Astrocyte (in vitro differentiated cells and primary cell): Measurements from ENCODE around the gene SLC25A41. TPM values are rescaled to one million over a fixed set of nuclear protein-coding genes. Genes with fewer than 3 reads are reported as not detected.

ENCODE experiments used
- DNase-seq: peaks from one replicate; pipeline ENCODE4 v3.0.0-alpha.2; 2010; ENCODE audit warnings: low read depth
- FAIRE-seq: peaks from 2 replicates; lab custom pipeline; 2011; peaks lifted over from hg19 to GRCh38; lab: Jason Lieb, UNC
- H2AFZ ChIP-seq: 2 replicates; pipeline ENCODE4 v1.6.0; 2012; ENCODE audit warnings: low read depth, low read length, inconsistent platforms
- H3K27ac ChIP-seq: 2 replicates; pipeline ENCODE4 v1.5.1; 2011; ENCODE audit warnings: low read depth, low read length, inconsistent platforms
- H3K27me3 ChIP-seq: 2 replicates; pipeline ENCODE4 v1.6.0; 2011; ENCODE audit warnings: low read length, inconsistent platforms; ENCODE audit not compliant: insufficient read depth
- H3K36me3 ChIP-seq: 2 replicates; pipeline ENCODE4 v1.5.1; 2011; ENCODE audit warnings: low read length, inconsistent platforms; ENCODE audit not compliant: insufficient read depth
- H3K4me1 ChIP-seq: 2 replicates; pipeline ENCODE4 v1.5.1; 2011; ENCODE audit warnings: low read length, inconsistent platforms; ENCODE audit not compliant: insufficient read depth
- H3K4me2 ChIP-seq: 2 replicates; pipeline ENCODE4 v1.6.0; 2012; ENCODE audit warnings: low read length, inconsistent platforms
- H3K4me3 ChIP-seq: 2 replicates; pipeline ENCODE4 v1.5.1; 2011; ENCODE audit warnings: low read depth, mild to moderate bottlenecking, low read length, inconsistent platforms; ENCODE audit not compliant: insufficient read depth
- H3K79me2 ChIP-seq: 2 replicates; pipeline ENCODE4 v1.6.0; 2012; ENCODE audit warnings: mild to moderate bottlenecking, low read length, inconsistent platforms; ENCODE audit not compliant: insufficient read depth
- H3K9ac ChIP-seq: 2 replicates; pipeline ENCODE4 v1.6.0; 2012; ENCODE audit warnings: mild to moderate bottlenecking, low read length, inconsistent platforms
- H3K9me3 ChIP-seq: 2 replicates; pipeline ENCODE4 v1.5.1; 2012; ENCODE audit warnings: low read depth, mild to moderate bottlenecking, low read length, inconsistent platforms; ENCODE audit not compliant: insufficient read depth
- H4K20me1 ChIP-seq: 2 replicates; pipeline ENCODE4 v1.6.0; 2012; ENCODE audit warnings: low read length, inconsistent platforms; ENCODE audit not compliant: insufficient read depth
- H3K27ac Mint-ChIP-seq: one replicate; pipeline ENCODE4 v1.8.0; 2021; ENCODE audit warnings: mild to moderate bottlenecking, mixed read lengths; ENCODE audit not compliant: unreplicated experiment
- H3K27me3 Mint-ChIP-seq: one replicate; pipeline ENCODE4 v1.8.0; 2021; ENCODE audit warnings: low read depth, mixed read lengths; ENCODE audit not compliant: unreplicated experiment
- H3K36me3 Mint-ChIP-seq: one replicate; pipeline ENCODE4 v1.8.0; 2021; ENCODE audit warnings: low read depth, mixed read lengths; ENCODE audit not compliant: unreplicated experiment
- H3K4me1 Mint-ChIP-seq: one replicate; pipeline ENCODE4 v1.8.0; 2021; ENCODE audit warnings: low read depth, mixed read lengths; ENCODE audit not compliant: unreplicated experiment
- H3K4me3 Mint-ChIP-seq: one replicate; pipeline ENCODE4 v1.8.0; 2021; ENCODE audit warnings: mild to moderate bottlenecking, moderate library complexity, mixed read lengths; ENCODE audit not compliant: unreplicated experiment
- H3K9me3 Mint-ChIP-seq: one replicate; pipeline ENCODE4 v1.8.0; 2021; ENCODE audit warnings: mild to moderate bottlenecking, mixed read lengths; ENCODE audit not compliant: unreplicated experiment
- EZH2 ChIP-seq: IDR thresholded peaks from 2 replicates; pipeline ENCODE4 v1.6.1; 2012; ENCODE audit warnings: mild to moderate bottlenecking, low read length, inconsistent platforms; ENCODE audit not compliant: insufficient read depth
- total RNA-seq: library from RNA; stranded (reverse); gene quantifications from 2 replicates; pipeline ENCODE4 v1.2.1, GENCODE V29; 2021
- TF ChIP-seq, protein P1 (sequence below): IDR thresholded peaks from 2 replicates; pipeline ENCODE4 v1.5.1; 2011; ENCODE audit warnings: low read depth, mild to moderate bottlenecking, inconsistent platforms, low read length, moderate library complexity; ENCODE audit not compliant: insufficient read depth

The SLC25A41 gene
- total RNA-seq, 1 donor from 2014 or later = 0.75 TPM

DNA sequence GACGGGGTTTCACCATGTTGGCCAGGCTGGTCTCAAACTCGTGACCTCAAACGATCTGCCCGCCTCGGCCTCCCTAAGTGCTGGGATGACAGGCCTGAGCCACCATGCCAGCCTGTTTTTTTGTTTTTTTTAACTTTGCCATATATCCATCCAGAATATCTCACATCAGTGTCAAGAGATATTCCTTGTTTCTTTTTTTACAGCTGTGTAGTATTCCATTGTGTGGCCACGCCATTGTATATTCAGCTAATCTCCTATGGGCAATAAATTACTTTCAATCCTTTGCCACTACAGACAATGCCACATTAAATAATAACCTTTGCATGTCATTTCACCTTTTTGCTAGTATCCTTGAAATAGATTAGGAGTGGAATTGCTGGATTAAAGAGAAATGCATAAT is 24.2 kb downstream of the SLC25A41 start:
- no peaks in the 10 kb centered on the region for H3K36me3 Mint-ChIP-seq
- Histone ChIP-seq H3K27me3 (no peaks in the 10 kb centered on the region), H3K9me3 (no peaks in the 10 kb centered on the region), H3K4me3 (no peak overlapping the region), H3K27ac (no peak overlapping the region), H3K36me3 (no peaks in the 10 kb centered on the region), H4K20me1 (peaks cover 9% of the 10 kb centered on the region), H3K9ac (no peak overlapping the region), H3K4me1 (no peaks in the 10 kb centered on the region), H3K4me2 (no peak overlapping the region), H2AFZ (no peak overlapping the region), H3K79me2 (no peaks in the 10 kb centered on the region)
- no peak for TF ChIP-seq EZH2
- TF ChIP-seq, protein P1, sequence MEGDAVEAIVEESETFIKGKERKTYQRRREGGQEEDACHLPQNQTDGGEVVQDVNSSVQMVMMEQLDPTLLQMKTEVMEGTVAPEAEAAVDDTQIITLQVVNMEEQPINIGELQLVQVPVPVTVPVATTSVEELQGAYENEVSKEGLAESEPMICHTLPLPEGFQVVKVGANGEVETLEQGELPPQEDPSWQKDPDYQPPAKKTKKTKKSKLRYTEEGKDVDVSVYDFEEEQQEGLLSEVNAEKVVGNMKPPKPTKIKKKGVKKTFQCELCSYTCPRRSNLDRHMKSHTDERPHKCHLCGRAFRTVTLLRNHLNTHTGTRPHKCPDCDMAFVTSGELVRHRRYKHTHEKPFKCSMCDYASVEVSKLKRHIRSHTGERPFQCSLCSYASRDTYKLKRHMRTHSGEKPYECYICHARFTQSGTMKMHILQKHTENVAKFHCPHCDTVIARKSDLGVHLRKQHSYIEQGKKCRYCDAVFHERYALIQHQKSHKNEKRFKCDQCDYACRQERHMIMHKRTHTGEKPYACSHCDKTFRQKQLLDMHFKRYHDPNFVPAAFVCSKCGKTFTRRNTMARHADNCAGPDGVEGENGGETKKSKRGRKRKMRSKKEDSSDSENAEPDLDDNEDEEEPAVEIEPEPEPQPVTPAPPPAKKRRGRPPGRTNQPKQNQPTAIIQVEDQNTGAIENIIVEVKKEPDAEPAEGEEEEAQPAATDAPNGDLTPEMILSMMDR = no peak
- no peaks in the 10 kb centered on the region for H3K9me3 Mint-ChIP-seq
- FAIRE-seq (no peak), DNase-seq (no peak)
- H3K4me3 Mint-ChIP-seq = no peak overlapping the region
- no peak overlapping the region for H3K27ac Mint-ChIP-seq
- no peaks in the 10 kb centered on the region for H3K4me1 Mint-ChIP-seq
- H3K27me3 Mint-ChIP-seq = no peaks in the 10 kb centered on the region

DNA sequence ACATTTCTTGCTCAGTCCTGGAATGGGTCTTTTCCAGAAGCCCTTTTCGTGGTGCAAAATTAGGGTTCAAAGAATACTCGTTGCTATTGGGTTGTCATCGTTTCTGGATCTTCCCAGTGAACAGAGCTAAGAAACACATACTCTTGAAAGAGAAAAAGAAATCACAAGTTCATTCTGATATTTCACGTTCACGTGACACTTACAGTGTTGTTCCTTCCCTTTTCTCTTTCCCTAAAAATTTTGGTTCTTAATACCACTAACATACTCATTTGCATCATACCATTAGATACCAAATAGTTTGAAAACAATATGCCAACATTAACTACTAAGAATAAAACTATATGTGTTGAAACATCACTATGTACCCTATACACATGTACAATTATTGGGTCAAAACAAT is 27.2 kb downstream of the SLC25A41 start:
- H3K36me3 ChIP-seq = no peaks in the 10 kb centered on the region
- no peak overlapping the region for H3K27ac ChIP-seq
- no peaks in the 10 kb centered on the region for H3K27me3 ChIP-seq
- H2AFZ ChIP-seq = no peak overlapping the region
- DNase-seq = no peak
- no peak overlapping the region for H3K27ac Mint-ChIP-seq
- H3K4me2 ChIP-seq = no peak overlapping the region
- no peaks in the 10 kb centered on the region for H3K27me3 Mint-ChIP-seq
- H3K9me3 Mint-ChIP-seq = no peaks in the 10 kb centered on the region
- TF ChIP-seq EZH2 = no peak
- TF ChIP-seq, protein P1 = no peak
- H3K9me3 ChIP-seq = no peaks in the 10 kb centered on the region
- no peaks in the 10 kb centered on the region for H3K36me3 Mint-ChIP-seq
- H4K20me1 ChIP-seq = no peaks in the 10 kb centered on the region
- H3K9ac ChIP-seq = no peak overlapping the region
- no peak overlapping the region for H3K4me3 ChIP-seq
- peaks cover 5% of the 10 kb centered on the region for H3K4me1 ChIP-seq
- FAIRE-seq = no peak
- H3K4me1 Mint-ChIP-seq = no peaks in the 10 kb centered on the region
- H3K79me2 ChIP-seq = no peaks in the 10 kb centered on the region
- H3K4me3 Mint-ChIP-seq = no peak overlapping the region

DNA sequence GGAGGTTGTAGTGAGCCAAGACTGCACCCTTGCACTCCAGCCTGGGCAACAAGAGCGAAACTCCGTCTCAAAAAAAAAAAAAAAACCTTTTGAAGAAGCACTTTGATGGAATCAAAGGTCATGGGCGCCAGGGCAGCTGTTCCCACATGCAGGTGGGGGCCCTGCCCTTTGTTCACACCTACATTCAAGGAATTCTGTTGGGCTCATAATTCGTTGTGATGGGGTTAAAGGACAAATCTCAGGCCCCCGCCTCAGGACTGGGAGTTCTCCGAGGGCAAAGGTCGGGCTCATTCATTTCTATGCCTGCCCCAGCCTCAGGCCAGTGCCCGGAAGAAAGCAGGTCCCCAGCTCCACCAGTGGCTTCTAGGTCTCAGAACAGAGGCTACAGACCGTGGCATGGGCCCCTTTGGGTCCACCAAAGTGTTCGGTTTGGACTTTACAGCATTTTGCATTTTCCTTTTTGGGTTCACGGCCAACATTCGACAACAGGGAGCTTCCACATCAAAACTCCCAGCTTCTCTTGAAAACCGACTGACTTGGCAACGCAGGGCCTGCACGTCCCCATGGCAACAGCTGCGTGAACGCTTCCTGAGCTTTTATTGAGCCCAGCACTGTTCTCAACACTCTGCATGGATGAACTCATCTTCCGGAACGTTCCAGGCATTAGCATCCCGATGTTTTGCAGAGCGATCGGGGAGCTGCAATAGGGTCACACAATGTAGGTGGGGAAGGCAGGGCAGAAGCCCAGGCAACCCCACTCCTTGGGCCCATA is 30.5 kb downstream of the SLC25A41 start:
- H3K79me2 ChIP-seq = no peaks in the 10 kb centered on the region
- no peaks in the 10 kb centered on the region for H3K9me3 ChIP-seq
- TF ChIP-seq, protein P1 = no peak
- no peak for TF ChIP-seq EZH2
- Mint-ChIP-seq H3K4me3 (no peak overlapping the region), H3K36me3 (no peaks in the 10 kb centered on the region), H3K9me3 (no peaks in the 10 kb centered on the region), H3K27ac (no peak overlapping the region), H3K4me1 (no peaks in the 10 kb centered on the region), H3K27me3 (no peaks in the 10 kb centered on the region)
- H3K9ac ChIP-seq = no peak overlapping the region
- no peak for FAIRE-seq
- H3K27ac ChIP-seq = no peak overlapping the region
- no peaks in the 10 kb centered on the region for H3K27me3 ChIP-seq
- peak overlapping the region; percentile 29 for H3K4me2 ChIP-seq
- no peaks in the 10 kb centered on the region for H4K20me1 ChIP-seq
- H3K4me1 ChIP-seq = peaks cover 5% of the 10 kb centered on the region
- DNase-seq = peak; percentile 66
- H3K36me3 ChIP-seq = no peaks in the 10 kb centered on the region
- peak overlapping the region; percentile 59 for H2AFZ ChIP-seq
- no peak overlapping the region for H3K4me3 ChIP-seq
